Mesothelial cell of epicardium (in vitro differentiated cells): Measurements from ENCODE around the gene PRPSAP1. TPM values are rescaled to one million over a fixed set of nuclear protein-coding genes. Genes with fewer than 3 reads are reported as not detected.

Experiments
- DNase-seq, 2 experiments: peaks; one replicate each; pipeline ENCODE4 v3.0.0; 2021; ENCODE audit warnings: low spot score in 2 of 2; ENCODE audit not compliant: unreplicated experiment in 2 of 2
- H3K27ac Mint-ChIP-seq: 2 replicates; pipeline ENCODE4 v1.8.0; 2021; ENCODE audit warnings: mixed read lengths
- H3K27me3 Mint-ChIP-seq: 2 replicates; pipeline ENCODE4 v1.8.0; 2021; ENCODE audit warnings: low read depth, mixed read lengths
- H3K36me3 Mint-ChIP-seq: 2 replicates; pipeline ENCODE4 v1.8.0; 2021; ENCODE audit warnings: mixed read lengths
- H3K4me1 Mint-ChIP-seq: 2 replicates; pipeline ENCODE4 v1.8.0; 2021; ENCODE audit warnings: mixed read lengths
- H3K4me3 Mint-ChIP-seq: 2 replicates; pipeline ENCODE4 v1.8.0; 2021; ENCODE audit warnings: mild to moderate bottlenecking, moderate library complexity, mixed read lengths
- H3K9me3 Mint-ChIP-seq: 2 replicates; pipeline ENCODE4 v1.8.0; 2021; ENCODE audit warnings: mixed read lengths
- total RNA-seq: library from RNA; stranded (reverse); gene quantifications from 3 replicates; pipeline ENCODE4 v1.2.1, GENCODE V29; 2021
- TF ChIP-seq, protein P1 (sequence below): fragments of 200-600 bp; sonication (generic); IDR thresholded peaks from one replicate; pipeline ENCODE4 v1.5.0; 2021; ENCODE audit warnings: antibody characterized with exemption; ENCODE audit not compliant: unreplicated experiment

The PRPSAP1 gene
- total RNA-seq, 1 donor from 2014 or later = 51.3 TPM

GRCh38 chr17:76337413-76337777 is 16.3 kb downstream of the PRPSAP1 start:
- peaks cover 13% of the 10 kb centered on the region for H3K36me3 Mint-ChIP-seq
- no peaks in the 10 kb centered on the region for H3K4me1 Mint-ChIP-seq
- no peak overlapping the region for H3K27ac Mint-ChIP-seq
- TF ChIP-seq, protein P1, sequence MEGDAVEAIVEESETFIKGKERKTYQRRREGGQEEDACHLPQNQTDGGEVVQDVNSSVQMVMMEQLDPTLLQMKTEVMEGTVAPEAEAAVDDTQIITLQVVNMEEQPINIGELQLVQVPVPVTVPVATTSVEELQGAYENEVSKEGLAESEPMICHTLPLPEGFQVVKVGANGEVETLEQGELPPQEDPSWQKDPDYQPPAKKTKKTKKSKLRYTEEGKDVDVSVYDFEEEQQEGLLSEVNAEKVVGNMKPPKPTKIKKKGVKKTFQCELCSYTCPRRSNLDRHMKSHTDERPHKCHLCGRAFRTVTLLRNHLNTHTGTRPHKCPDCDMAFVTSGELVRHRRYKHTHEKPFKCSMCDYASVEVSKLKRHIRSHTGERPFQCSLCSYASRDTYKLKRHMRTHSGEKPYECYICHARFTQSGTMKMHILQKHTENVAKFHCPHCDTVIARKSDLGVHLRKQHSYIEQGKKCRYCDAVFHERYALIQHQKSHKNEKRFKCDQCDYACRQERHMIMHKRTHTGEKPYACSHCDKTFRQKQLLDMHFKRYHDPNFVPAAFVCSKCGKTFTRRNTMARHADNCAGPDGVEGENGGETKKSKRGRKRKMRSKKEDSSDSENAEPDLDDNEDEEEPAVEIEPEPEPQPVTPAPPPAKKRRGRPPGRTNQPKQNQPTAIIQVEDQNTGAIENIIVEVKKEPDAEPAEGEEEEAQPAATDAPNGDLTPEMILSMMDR = no peak
- H3K4me3 Mint-ChIP-seq = no peak overlapping the region
- H3K9me3 Mint-ChIP-seq = no peaks in the 10 kb centered on the region
- no peaks in the 10 kb centered on the region for H3K27me3 Mint-ChIP-seq
- no peak for DNase-seq

GRCh38 chr17:76336756-76337412 is 16.8 kb downstream of the PRPSAP1 start:
- Mint-ChIP-seq H3K36me3 (peaks cover 9% of the 10 kb centered on the region), H3K4me3 (no peak overlapping the region), H3K27me3 (no peaks in the 10 kb centered on the region), H3K4me1 (no peaks in the 10 kb centered on the region), H3K9me3 (no peaks in the 10 kb centered on the region), H3K27ac (no peak overlapping the region)
- DNase-seq = no peak
- TF ChIP-seq, protein P1 = no peak

DNA sequence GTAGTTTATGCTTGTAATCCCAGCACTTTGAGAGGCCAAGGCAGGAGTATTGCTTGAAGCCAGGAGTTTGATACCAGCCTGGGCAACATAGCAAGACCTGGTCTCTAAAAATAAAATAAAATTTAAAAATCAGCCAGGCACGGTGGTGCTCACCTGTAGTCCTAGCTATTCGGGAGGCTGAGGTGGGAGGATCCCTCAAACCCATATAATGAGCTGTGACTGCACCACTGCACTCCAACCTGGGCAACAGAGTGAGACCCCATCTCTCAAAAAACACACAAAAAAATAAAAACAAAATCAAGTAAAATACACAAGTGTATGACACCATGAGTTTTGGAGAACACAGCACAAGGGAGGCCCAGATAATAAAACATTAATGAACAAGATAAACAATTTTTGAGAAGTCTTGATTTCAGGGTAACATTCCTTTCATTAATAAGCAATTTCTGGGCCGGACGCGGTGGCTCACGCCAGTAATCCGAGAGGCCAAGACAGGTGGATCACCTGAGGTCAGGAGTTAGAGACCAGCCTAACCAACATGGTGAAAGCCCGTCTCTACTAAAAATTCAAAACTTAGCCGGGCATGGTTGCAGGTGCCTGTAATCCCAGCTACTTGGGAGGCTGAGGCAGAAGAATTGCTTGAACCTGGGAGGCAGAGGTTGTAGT is 17.9 kb downstream of the PRPSAP1 start:
- no peak for DNase-seq
- Mint-ChIP-seq H3K36me3 (peaks cover 10% of the 10 kb centered on the region), H3K9me3 (no peaks in the 10 kb centered on the region), H3K4me1 (peaks cover 6% of the 10 kb centered on the region), H3K4me3 (no peak overlapping the region), H3K27ac (no peak overlapping the region), H3K27me3 (no peaks in the 10 kb centered on the region)
- TF ChIP-seq, protein P1 = no peak

DNA sequence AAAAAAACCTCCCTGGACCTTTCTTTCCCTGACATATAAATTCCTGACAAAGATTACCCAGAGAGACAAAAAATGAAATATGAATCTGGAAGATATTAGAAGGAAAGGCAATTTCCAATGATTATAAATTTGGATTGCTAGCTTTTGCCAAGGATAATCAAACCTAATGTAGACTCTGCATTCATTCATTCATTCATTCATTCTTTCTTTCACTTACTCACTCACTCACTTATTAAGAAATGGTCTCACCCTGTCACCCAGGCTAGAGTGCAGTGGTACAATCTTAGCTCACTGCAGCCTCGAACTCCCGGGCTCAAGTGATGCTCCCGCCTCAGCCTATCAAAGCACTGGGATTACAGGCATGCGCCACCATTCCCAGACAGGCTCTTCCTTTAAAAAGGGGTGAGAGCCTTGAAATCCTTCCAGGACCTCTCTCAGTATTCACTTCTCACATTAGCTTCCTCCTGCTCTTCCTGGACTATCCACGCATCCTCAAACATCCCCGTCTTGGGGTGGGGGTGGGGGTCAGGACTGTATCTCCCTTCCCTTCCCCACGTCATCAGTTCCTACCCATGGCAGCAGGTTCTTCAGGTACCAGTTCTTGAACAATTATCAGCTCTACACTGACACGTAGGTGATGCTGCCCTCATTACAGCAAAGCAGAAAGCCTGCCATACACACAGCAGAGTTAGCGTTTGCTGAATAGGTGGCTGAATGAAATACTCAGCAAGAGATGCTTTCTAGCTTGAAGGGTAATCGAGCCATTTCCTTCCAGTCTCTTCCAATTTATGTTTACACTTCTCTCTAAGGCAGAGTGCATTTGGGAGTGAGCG is 19.8 kb downstream of the PRPSAP1 start:
- Mint-ChIP-seq H3K9me3 (no peaks in the 10 kb centered on the region), H3K27ac (no peak overlapping the region), H3K27me3 (no peaks in the 10 kb centered on the region), H3K4me3 (no peak overlapping the region), H3K36me3 (peaks cover 8% of the 10 kb centered on the region), H3K4me1 (peaks cover 6% of the 10 kb centered on the region)
- no peak for DNase-seq
- TF ChIP-seq, protein P1 = no peak

DNA sequence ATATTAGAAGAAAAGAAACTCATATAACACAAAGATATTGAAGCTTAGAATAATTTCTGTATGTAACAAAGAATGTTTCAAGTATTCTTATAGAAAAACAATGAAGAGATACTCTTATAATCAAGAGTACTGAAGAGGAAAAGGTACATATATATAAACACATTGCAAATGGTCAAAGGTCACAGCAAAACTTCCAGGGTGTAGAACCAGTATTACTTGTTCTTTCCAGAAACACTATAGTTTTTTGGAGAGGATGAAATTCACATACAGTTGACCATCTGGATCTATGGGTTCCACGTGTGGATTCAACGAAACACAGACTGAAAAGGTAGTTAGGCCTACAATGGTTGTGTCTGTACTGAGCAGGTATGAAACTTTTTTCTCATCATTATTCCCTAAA is 22.6 kb downstream of the PRPSAP1 start:
- TF ChIP-seq, protein P1 = no peak
- Mint-ChIP-seq H3K4me1 (peaks cover 6% of the 10 kb centered on the region), H3K9me3 (no peaks in the 10 kb centered on the region), H3K4me3 (no peak overlapping the region), H3K36me3 (peaks cover 23% of the 10 kb centered on the region), H3K27me3 (no peaks in the 10 kb centered on the region), H3K27ac (no peak overlapping the region)
- no peak for DNase-seq
